Sigmoid colon (tissue), 7 donors: Measurements from ENCODE around the gene CDC6. TPM values are rescaled to one million over a fixed set of nuclear protein-coding genes. Genes with fewer than 3 reads are reported as not detected.

ENCODE experiments used
- DNase-seq: peaks from one replicate; pipeline ENCODE4 v3.0.0-alpha.2; 2019
- H3K27ac ChIP-seq, 4 donors: fragments of 200-600 bp; sonication (generic); one replicate each; pipeline ENCODE4 v1.5.1; 2016 to 2019; ENCODE audit warnings: mild to moderate bottlenecking in 1 of 4
- H3K27me3 ChIP-seq, 3 donors: fragments of 200-600 bp; sonication (generic); one replicate each; pipeline ENCODE4 v1.5.1; 2019; ENCODE audit warnings: mild to moderate bottlenecking in 1 of 3
- H3K36me3 ChIP-seq, 4 donors: fragments of 200-600 bp; sonication (generic); one replicate each; pipeline ENCODE4 v1.5.1; 2016 to 2019
- H3K4me1 ChIP-seq, 4 donors: fragments of 200-600 bp; sonication (generic); one replicate each; pipeline ENCODE4 v1.5.1; 2017 to 2019
- H3K4me3 ChIP-seq, 4 donors: fragments of 200-600 bp; sonication (generic); one replicate each; pipeline ENCODE4 v1.5.1; 2017 to 2019; ENCODE audit warnings: mild to moderate bottlenecking in 2 of 4, moderate library complexity in 1 of 4
- H3K9me3 ChIP-seq, 4 donors: fragments of 200-600 bp in 3 of 4; sonication (generic) in 3 of 4; one replicate each; pipeline versions ENCODE4 v1.5.1 to v1.6.1; 2013 to 2019
- CTCF ChIP-seq, 4 experiments: fragments of 450-650 bp in 3 of 4; fragments of 200-600 bp in 1 of 4; IDR thresholded peaks; one replicate each; pipeline ENCODE4 v1.5.1; 2016 to 2019; ENCODE audit warnings: antibody characterized with exemption in 4 of 4, mild to moderate bottlenecking in 3 of 4, moderate library complexity in 2 of 4
- EP300 ChIP-seq, 4 donors: sonication (generic); formaldehyde crosslinking; IDR thresholded peaks; one replicate each; pipeline ENCODE4 v1.6.1; 2017; ENCODE audit warnings: antibody characterized with exemption in 4 of 4
- POLR2A ChIP-seq, 2 donors: fragments of 450-650 bp; IDR thresholded peaks; one replicate each; pipeline ENCODE4 v1.6.1; 2016; ENCODE audit warnings: antibody characterized with exemption in 2 of 2, mild to moderate bottlenecking in 2 of 2, moderate library complexity in 2 of 2
- POLR2AphosphoS5 ChIP-seq, 4 donors: sonication (generic); formaldehyde crosslinking; IDR thresholded peaks; one replicate each; pipeline ENCODE4 v1.6.1; 2017; ENCODE audit warnings: antibody characterized with exemption in 4 of 4
- WGBS, 2 donors: extraction: QIAGEN DNeasy Blood & Tissue Kit; methylation state at CpG; one replicate each; pipeline ENCODE4 v1.1.7; 2013; 5-methylcytosine and 5-hydroxymethylcytosine counted together
- intact Hi-C: fragments of 100-400 bp; cut with DNase I; formaldehyde crosslinking; loops from one replicate; pipeline ENCODE4 v1.15.1; 2023
- polyA plus RNA-seq, 3 donors: library from polyadenylated mRNA; stranded (reverse); fragments of 200-250 nt; gene quantifications; one replicate each; pipeline ENCODE4 v1.2.3, GENCODE V29; 2013
- total RNA-seq, 4 donors: library from RNA; depleted of rRNA; stranded (reverse); fragments of >200 nt; gene quantifications; one replicate each; pipeline ENCODE4 v1.1.0, GENCODE V29; 2016
- donor health status: healthy with polysubstance abuse.
- donor health status: Bipolar disorder and iron deficiency.
- donor health status: healthy.

The CDC6 gene
- total and polyA plus RNA-seq, 7 donors = 0.33 to 10.9 (median 1.9) TPM; not detected in 1

- no peak for TF ChIP-seq POLR2A (IDR thresholded peaks at IDR 0.05)
- no peak for TF ChIP-seq EP300 (IDR thresholded peaks at IDR 0.05)
- TF ChIP-seq CTCF (IDR thresholded peaks at IDR 0.05) = no peak
- TF ChIP-seq POLR2AphosphoS5 (IDR thresholded peaks at IDR 0.05) = no peak
- intact Hi-C loops = no loop called here
- 88 to 89% methylated on average over 4 of the region's 4 CpGs for WGBS, 2 donors
- H3K9me3 ChIP-seq = no peaks in the 10 kb centered on the region
- no peak overlapping the region for H3K4me3 ChIP-seq
- H3K27me3 ChIP-seq = no peaks in the 10 kb centered on the region
- peaks cover 0 to 38% (median 19%) of the 10 kb centered on the region in 4 donors for H3K4me1 ChIP-seq
- no peak overlapping the region for H3K27ac ChIP-seq
- no peak for DNase-seq
- no peaks in the 10 kb centered on the region for H3K36me3 ChIP-seq
Observed at GRCh38 chr17:40244255-40244654, 43.4 kb upstream of the CDC6 start.

GRCh38 chr17:40247926-40248495 lies 39.7 kb upstream of the CDC6 start:
- H3K27ac ChIP-seq = peak overlapping the region in 2 of 4 donors; percentile 14 to 15
- DNase-seq = no peak
- WGBS, 2 donors = 90% methylated on average over 7 of the region's 7 CpGs
- H3K4me3 ChIP-seq = no peak overlapping the region
- TF ChIP-seq POLR2A (IDR thresholded peaks at IDR 0.05) (no peak), POLR2AphosphoS5 (IDR thresholded peaks at IDR 0.05) (no peak), EP300 (IDR thresholded peaks at IDR 0.05) (no peak), CTCF (IDR thresholded peaks at IDR 0.05) (no peak)
- no peaks in the 10 kb centered on the region for H3K27me3 ChIP-seq
- H3K9me3 ChIP-seq = no peaks in the 10 kb centered on the region
- H3K4me1 ChIP-seq = peaks cover 0 to 40% (median 35%) of the 10 kb centered on the region in 4 donors
- intact Hi-C loops = no loop called here
- no peaks in the 10 kb centered on the region for H3K36me3 ChIP-seq

GRCh38 chr17:40248507-40248906 lies 39.2 kb upstream of the CDC6 start:
- no peaks in the 10 kb centered on the region for H3K36me3 ChIP-seq
- intact Hi-C loops = no loop called here
- H3K4me3 ChIP-seq = no peak overlapping the region
- H3K27ac ChIP-seq = peak overlapping the region in 2 of 4 donors; percentile 14 to 15
- 91 to 98% methylated on average over 1 of the region's 1 CpG for WGBS, 2 donors
- DNase-seq = no peak
- H3K4me1 ChIP-seq = peaks cover 0 to 37% (median 35%) of the 10 kb centered on the region in 4 donors
- H3K27me3 ChIP-seq = no peaks in the 10 kb centered on the region
- no peak for TF ChIP-seq POLR2A (IDR thresholded peaks at IDR 0.05)
- TF ChIP-seq POLR2AphosphoS5 (IDR thresholded peaks at IDR 0.05) = no peak
- TF ChIP-seq EP300 (IDR thresholded peaks at IDR 0.05) = no peak
- TF ChIP-seq CTCF (IDR thresholded peaks at IDR 0.05) = no peak
- H3K9me3 ChIP-seq = no peaks in the 10 kb centered on the region

GRCh38 chr17:40251576-40251975 lies 36.1 kb upstream of the CDC6 start:
- Histone ChIP-seq H3K4me3 (no peak overlapping the region), H3K4me1 (peaks cover 0 to 35% (median 31%) of the 10 kb centered on the region in 4 donors), H3K27ac (peak overlapping the region in 3 of 4 donors; percentile 61 to 70 (median 67)), H3K9me3 (no peaks in the 10 kb centered on the region), H3K27me3 (no peaks in the 10 kb centered on the region), H3K36me3 (peaks cover 0 to 5% (median 0%) of the 10 kb centered on the region in 4 donors)
- TF ChIP-seq CTCF (IDR thresholded peaks at IDR 0.05) = no peak
- TF ChIP-seq EP300 (IDR thresholded peaks at IDR 0.05) = peak in 2 of 4 donors; percentile 30 to 71
- peak; percentile 70 to 89 (median 74) for TF ChIP-seq POLR2AphosphoS5 (IDR thresholded peaks at IDR 0.05)
- DNase-seq = peak; percentile 81
- intact Hi-C loops = no loop called here

DNA sequence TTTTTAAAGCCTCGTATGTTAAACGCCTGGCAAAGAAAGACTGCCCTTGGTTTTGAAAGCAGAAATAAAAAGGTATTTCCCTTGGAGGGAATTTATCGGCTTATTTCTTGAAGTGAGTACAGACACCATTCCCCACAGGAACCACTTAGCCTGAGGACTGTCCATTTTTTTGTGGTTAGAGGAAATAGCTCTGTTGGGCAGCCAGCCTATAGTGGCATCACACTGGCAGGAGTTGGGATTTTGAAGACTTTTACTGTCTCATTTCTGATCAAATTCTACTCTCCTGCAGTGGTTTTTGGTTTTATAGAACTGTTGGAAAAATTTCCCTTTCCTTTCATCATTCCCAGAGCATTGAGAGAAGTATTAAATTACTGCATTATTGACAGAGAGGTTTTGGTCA lies 34.1 kb upstream of the CDC6 start:
- Histone ChIP-seq H3K36me3 (peaks cover 0 to 25% (median 14%) of the 10 kb centered on the region in 4 donors), H3K27ac (no peak overlapping the region), H3K9me3 (no peaks in the 10 kb centered on the region), H3K27me3 (no peaks in the 10 kb centered on the region), H3K4me3 (no peak overlapping the region), H3K4me1 (peaks cover 0 to 31% (median 27%) of the 10 kb centered on the region in 4 donors)
- intact Hi-C loops = no loop called here
- DNase-seq = no peak
- TF ChIP-seq EP300 (IDR thresholded peaks at IDR 0.05) = no peak
- no peak for TF ChIP-seq POLR2AphosphoS5 (IDR thresholded peaks at IDR 0.05)
- no peak for TF ChIP-seq POLR2A (IDR thresholded peaks at IDR 0.05)
- no peak for TF ChIP-seq CTCF (IDR thresholded peaks at IDR 0.05)
- 96 to 97% methylated on average over 3 of the region's 3 CpGs for WGBS, 2 donors
